ENCODE data around the gene PBXIP1.

PBXIP1 gene

DNA sequence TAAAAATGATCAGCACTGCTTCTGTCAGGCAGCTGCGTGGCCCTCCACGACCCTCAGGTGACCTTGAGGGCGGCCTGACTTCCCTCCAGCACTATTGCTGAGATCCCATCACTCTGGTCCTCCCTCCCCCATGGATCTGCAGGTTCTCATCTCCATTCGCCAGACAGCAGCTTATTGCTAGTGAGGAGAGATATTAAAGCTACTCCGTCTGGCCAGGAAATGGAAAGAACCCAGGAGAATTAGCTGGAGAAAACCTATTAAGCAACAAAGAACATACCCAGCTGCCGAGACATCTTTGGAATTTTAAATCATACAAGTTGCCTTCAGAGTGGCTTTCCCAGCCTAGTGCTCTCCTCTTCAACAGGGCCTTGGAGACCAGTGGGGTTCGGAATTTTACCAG, 60.1 kb downstream of the PBXIP1 start:
- no peak for DNase-seq (ENCODE audit: low read depth in 3 of 3)

All from stimulated activated CD4-positive, alpha-beta T cell treated with anti-CD3 and anti-CD28 coated beads, TNF-alpha, amount 100 ng/mL, for 24 hours (primary cell).